Mucosa of descending colon (tissue), 3 donors: ENCODE data around the gene TNFAIP8. TPM values are rescaled to one million over a fixed set of nuclear protein-coding genes. Genes with fewer than 3 reads are reported as not detected.

Source experiments
- ATAC-seq: fragments of 200-7000 bp; cut with Tn5 transposase; one replicate; pipeline ENCODE4 v1.9.1; 2020; ENCODE audit warnings: mild to moderate bottlenecking, moderate library complexity
- DNase-seq, 3 donors: peaks; one replicate each; pipeline ENCODE4 v3.0.0-alpha.2; 2020
- H3K36me3 ChIP-seq: fragments of 200-600 bp; one replicate; pipeline ENCODE4 v1.8.0; 2021; ENCODE audit warnings: low read depth, mild to moderate bottlenecking
- H3K4me1 ChIP-seq: fragments of 200-600 bp; one replicate; pipeline ENCODE4 v1.8.0; 2021; ENCODE audit warnings: low read depth, mild to moderate bottlenecking
- H3K4me3 ChIP-seq: fragments of 200-600 bp; one replicate; pipeline ENCODE4 v1.8.0; 2021; ENCODE audit warnings: mild to moderate bottlenecking
- H3K9me3 ChIP-seq: fragments of 200-600 bp; one replicate; pipeline ENCODE4 v1.8.0; 2021; ENCODE audit warnings: mild to moderate bottlenecking
- intact Hi-C, 2 donors: fragments of 100-400 bp; cut with DNase I in 1 of 2; cut with micrococcal nuclease in 1 of 2; formaldehyde crosslinking; loops; one replicate each; pipeline versions ENCODE4 v1.11.0 to v1.11.1; 2022; cut with DNase I, micrococcal nuclease
- long read RNA-seq, 2 donors: library from polyadenylated mRNA; unstranded; transcript quantifications; one replicate each; pipeline ENCODE4 v2.0.0, GENCODE V29; 2019 to 2021
- total RNA-seq, 3 donors: library from RNA; stranded (reverse); fragmentation: NEBNext Ultra II Directional in 2 of 3; extraction: Animal tissue kit (Norgen Biotek cat#: 25700) in 2 of 3; gene quantifications; one replicate each; pipeline versions ENCODE4 v1.2.1 to v1.2.4, GENCODE V29; 2021 to 2023
- TF ChIP-seq, protein P1 (sequence below): fragments of 200-600 bp; IDR thresholded peaks from one replicate; pipeline ENCODE4 v1.8.0; 2022; ENCODE audit warnings: antibody characterized with exemption, mild to moderate bottlenecking
- donor health status: DM: no; HTN: no; CAD: no; lungs with moderate emphysema.
- donor health status: DM: no; HTN: no; CAD: no.
- donor health status: DM: no; HTN: yes; CAD: no.

Gene TNFAIP8
- 10 to 100 TPM in 2 of 3 donors, 1 to 10 TPM in 1; 8.7 to 15.7 (median 12.3) TPM for total RNA-seq
- long read RNA-seq, donor 1, full-length matches to known transcripts, result 19 of 19 reads
- long read RNA-seq, donor 1, partial matches to known transcripts, result 0 of 19 reads
- long read RNA-seq, donor 1, other reads (novel, unspliced or antisense), result 0 of 19 reads
- long read RNA-seq, donor 2, transcript TNFAIP8-201 (2 exons, 795 nt), result major isoform, 8 of 8 reads
- long read RNA-seq, donor 2, partial matches to known transcripts, result 0 of 8 reads
- long read RNA-seq, donor 2, other reads (novel, unspliced or antisense), result 0 of 8 reads

GRCh38 chr5:119355685-119356611 is at the start of gene TNFAIP8:
Gene TNFAIP8, plus strand, starts transcription at chr5:119356019. Its CDS starts 72 bp downstream, at chr5:119356091.
- Histone ChIP-seq H3K36me3 (no peaks in the 10 kb centered on the region), H3K4me1 (peaks cover 6% of the 10 kb centered on the region), H3K9me3 (no peaks in the 10 kb centered on the region), H3K4me3 (no peak within 1 kb of the TSS)
- DNase-seq (peak; percentile 63 to 76 (median 75)), ATAC-seq (peak; percentile 83)
- intact Hi-C loops, result no loop called here
- TF ChIP-seq, protein P1, sequence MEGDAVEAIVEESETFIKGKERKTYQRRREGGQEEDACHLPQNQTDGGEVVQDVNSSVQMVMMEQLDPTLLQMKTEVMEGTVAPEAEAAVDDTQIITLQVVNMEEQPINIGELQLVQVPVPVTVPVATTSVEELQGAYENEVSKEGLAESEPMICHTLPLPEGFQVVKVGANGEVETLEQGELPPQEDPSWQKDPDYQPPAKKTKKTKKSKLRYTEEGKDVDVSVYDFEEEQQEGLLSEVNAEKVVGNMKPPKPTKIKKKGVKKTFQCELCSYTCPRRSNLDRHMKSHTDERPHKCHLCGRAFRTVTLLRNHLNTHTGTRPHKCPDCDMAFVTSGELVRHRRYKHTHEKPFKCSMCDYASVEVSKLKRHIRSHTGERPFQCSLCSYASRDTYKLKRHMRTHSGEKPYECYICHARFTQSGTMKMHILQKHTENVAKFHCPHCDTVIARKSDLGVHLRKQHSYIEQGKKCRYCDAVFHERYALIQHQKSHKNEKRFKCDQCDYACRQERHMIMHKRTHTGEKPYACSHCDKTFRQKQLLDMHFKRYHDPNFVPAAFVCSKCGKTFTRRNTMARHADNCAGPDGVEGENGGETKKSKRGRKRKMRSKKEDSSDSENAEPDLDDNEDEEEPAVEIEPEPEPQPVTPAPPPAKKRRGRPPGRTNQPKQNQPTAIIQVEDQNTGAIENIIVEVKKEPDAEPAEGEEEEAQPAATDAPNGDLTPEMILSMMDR, result no peak

GRCh38 chr5:119307170-119307569 is 48.6 kb upstream of the TNFAIP8 start:
- no peaks in the 10 kb centered on the region for H3K9me3 ChIP-seq
- no peak overlapping the region for H3K4me3 ChIP-seq
- intact Hi-C loops, result no loop called here
- peaks cover 9% of the 10 kb centered on the region for H3K4me1 ChIP-seq
- no peak for DNase-seq
- ATAC-seq, result no peak
- no peaks in the 10 kb centered on the region for H3K36me3 ChIP-seq
- TF ChIP-seq, protein P1, result no peak

DNA sequence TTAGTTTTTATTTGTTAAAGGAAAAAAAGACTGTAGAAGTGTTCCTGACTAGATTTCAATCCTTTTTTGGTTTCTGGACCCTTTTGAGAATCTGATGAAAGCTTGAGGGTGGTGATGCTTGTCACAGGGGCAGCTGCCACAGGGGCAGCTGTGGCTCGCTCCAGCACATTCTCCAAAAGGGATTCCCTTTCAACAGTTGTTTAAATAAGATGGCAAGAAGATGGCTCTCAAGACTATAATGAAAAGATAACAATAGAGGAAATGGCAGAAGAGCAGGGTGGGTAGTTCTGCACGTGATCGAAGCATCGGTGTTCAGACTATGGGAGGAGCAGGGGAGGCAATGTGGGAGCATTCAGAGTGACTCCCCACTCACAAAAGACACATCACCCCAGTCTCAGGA is 46.5 kb upstream of the TNFAIP8 start:
- Histone ChIP-seq H3K9me3 (no peaks in the 10 kb centered on the region), H3K4me3 (no peak overlapping the region), H3K4me1 (no peaks in the 10 kb centered on the region), H3K36me3 (no peaks in the 10 kb centered on the region)
- TF ChIP-seq, protein P1, result no peak
- DNase-seq (no peak), ATAC-seq (peak; percentile 30)
- intact Hi-C loops, result no loop called here

GRCh38 chr5:119311688-119312087 is 44.1 kb upstream of the TNFAIP8 start:
- Histone ChIP-seq H3K4me1 (peaks cover 3% of the 10 kb centered on the region), H3K4me3 (no peak overlapping the region), H3K36me3 (no peaks in the 10 kb centered on the region), H3K9me3 (no peaks in the 10 kb centered on the region)
- intact Hi-C loops, result no loop called here
- no peak for ATAC-seq
- TF ChIP-seq, protein P1, result no peak
- no peak for DNase-seq

GRCh38 chr5:119312403-119312802 is 43.4 kb upstream of the TNFAIP8 start:
- Histone ChIP-seq H3K4me1 (peaks cover 3% of the 10 kb centered on the region), H3K9me3 (no peaks in the 10 kb centered on the region), H3K36me3 (no peaks in the 10 kb centered on the region), H3K4me3 (no peak overlapping the region)
- no peak for ATAC-seq
- TF ChIP-seq, protein P1, result no peak
- intact Hi-C loops, result no loop called here
- DNase-seq, result no peak
